H1 (cell line): ENCODE measurements around the gene PGP. TPM values are rescaled to one million over a fixed set of nuclear protein-coding genes. Genes with fewer than 3 reads are reported as not detected.
A peak's percentile ranks its signal among the peaks of the same experiment; 100 is the strongest.

Experiments used
- CREB1 ChIP-seq: IDR thresholded peaks from 2 replicates; pipeline ENCODE4 v1.6.1; 2012; ENCODE audit warnings: inconsistent platforms
- EZH2 ChIP-seq: fragments of 200-600 bp; sonication (generic); IDR thresholded peaks from 2 replicates; pipeline ENCODE4 v1.7.1; 2012; ENCODE audit warnings: low read depth, mild to moderate bottlenecking, moderate library complexity, low read length, inconsistent platforms; ENCODE audit not compliant: severe bottlenecking
- SP4 ChIP-seq: IDR thresholded peaks from 2 replicates; pipeline ENCODE4 v1.6.1; 2012; ENCODE audit warnings: low read length, inconsistent platforms
- TAF7 ChIP-seq: optimal IDR thresholded peaks from 2 replicates; pipeline ENCODE3; 2011; ENCODE audit warnings: low read depth, mild to moderate bottlenecking, inconsistent platforms, low read length, moderate library complexity, borderline replicate concordance
- polyA plus RNA-seq, 7 experiments: library from polyadenylated mRNA; depleted of rRNA in 3 of 7; stranded (reverse) in 5 of 7; unstranded in 2 of 7; fragments of >200 nt in 5 of 7; fragments of 200-250 nt in 2 of 7; gene quantifications; 1 replicate in 5 of 7; 2 replicates in 1 of 7; 4 replicates in 1 of 7; pipeline versions ENCODE4 v1.2.1 to v1.2.3, GENCODE V29; 2011 to 2013; ENCODE audit warnings: missing spikeins in 2 of 7, mixed read lengths in 2 of 7
- total RNA-seq: library from RNA; stranded (reverse); fragmentation: NEBNext Ultra II Directional; extraction: Animal tissue kit (Norgen Biotek cat#: 25700); gene quantifications from 2 replicates; pipeline ENCODE4 v1.2.1, GENCODE V29; 2021
- TF ChIP-seq, protein P1 (sequence below): IDR thresholded peaks from 2 replicates; pipeline ENCODE4 v1.6.1; 2012; ENCODE audit warnings: inconsistent platforms

PGP gene
- total and polyA plus RNA-seq, 2 of the 8 experiments (the other 6 are each of a cell fraction or from before 2014, with no cell fraction given): 30.9 to 55.9 TPM

DNA sequence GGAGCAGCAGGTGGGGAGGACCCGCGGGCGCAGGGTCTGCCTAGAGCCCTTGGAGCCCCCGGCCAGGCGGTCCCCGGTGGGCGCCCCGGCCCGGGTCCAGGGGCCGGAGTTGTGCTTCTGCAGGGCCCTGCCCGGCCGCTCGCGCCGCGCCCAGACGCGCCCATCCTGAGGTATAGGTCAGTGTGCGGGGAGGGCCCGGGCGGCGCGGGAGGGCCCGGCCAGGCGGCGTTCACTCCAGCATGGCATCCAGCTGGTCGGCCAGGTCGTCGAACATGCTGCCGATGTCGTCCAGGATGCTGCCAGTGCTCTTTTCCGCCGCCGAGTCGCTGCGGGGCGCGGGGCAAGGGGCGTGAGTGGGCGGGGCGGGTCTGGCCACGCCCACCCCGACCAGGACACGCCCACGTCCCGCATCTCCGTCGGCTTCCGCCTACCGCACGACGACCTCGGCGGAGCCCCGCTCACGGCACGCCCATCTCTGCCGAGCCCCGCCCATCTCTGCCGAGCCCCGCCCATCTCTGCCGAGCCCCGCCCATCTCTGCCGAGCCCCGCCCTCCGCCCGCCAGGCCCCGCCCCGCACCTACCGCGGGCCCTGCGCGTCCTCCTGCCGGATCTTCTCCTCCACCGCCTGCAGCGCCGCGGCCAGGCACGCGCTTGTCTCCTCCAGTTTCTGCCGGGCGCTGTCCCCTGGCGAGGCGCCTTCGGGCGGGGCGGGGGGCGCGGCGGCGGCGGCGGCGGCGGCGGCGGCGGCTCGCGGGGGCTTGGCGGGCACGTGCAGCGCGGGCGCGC, 36.1 kb downstream of the PGP start (continued):
- peak; percentile 94 for TF ChIP-seq SP4
- peak; percentile 57; the same call in 1 of the 2 replicates for TF ChIP-seq CREB1
- TF ChIP-seq EZH2: no peak
- peak; percentile 35 for TF ChIP-seq TAF7
- TF ChIP-seq, protein P1, sequence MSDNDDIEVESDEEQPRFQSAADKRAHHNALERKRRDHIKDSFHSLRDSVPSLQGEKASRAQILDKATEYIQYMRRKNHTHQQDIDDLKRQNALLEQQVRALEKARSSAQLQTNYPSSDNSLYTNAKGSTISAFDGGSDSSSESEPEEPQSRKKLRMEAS: peak; percentile 92
